ENCODE data around the gene RAB39A. TPM values are rescaled to one million over a fixed set of nuclear protein-coding genes. Genes with fewer than 3 reads are reported as not detected.
"Not testable (repeated sequence)": the region's sequence is repeated elsewhere in the genome, so short reads cannot be mapped to it uniquely, and the experiment has no call there.

Gene RAB39A, protein sequence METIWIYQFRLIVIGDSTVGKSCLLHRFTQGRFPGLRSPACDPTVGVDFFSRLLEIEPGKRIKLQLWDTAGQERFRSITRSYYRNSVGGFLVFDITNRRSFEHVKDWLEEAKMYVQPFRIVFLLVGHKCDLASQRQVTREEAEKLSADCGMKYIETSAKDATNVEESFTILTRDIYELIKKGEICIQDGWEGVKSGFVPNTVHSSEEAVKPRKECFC
- 1 to 10 TPM; 1.4 to 1.8 (median 1.5) TPM for total RNA-seq
- long read RNA-seq, donor 1, result 0 reads
- long read RNA-seq, donor 2, result 0 reads

DNA sequence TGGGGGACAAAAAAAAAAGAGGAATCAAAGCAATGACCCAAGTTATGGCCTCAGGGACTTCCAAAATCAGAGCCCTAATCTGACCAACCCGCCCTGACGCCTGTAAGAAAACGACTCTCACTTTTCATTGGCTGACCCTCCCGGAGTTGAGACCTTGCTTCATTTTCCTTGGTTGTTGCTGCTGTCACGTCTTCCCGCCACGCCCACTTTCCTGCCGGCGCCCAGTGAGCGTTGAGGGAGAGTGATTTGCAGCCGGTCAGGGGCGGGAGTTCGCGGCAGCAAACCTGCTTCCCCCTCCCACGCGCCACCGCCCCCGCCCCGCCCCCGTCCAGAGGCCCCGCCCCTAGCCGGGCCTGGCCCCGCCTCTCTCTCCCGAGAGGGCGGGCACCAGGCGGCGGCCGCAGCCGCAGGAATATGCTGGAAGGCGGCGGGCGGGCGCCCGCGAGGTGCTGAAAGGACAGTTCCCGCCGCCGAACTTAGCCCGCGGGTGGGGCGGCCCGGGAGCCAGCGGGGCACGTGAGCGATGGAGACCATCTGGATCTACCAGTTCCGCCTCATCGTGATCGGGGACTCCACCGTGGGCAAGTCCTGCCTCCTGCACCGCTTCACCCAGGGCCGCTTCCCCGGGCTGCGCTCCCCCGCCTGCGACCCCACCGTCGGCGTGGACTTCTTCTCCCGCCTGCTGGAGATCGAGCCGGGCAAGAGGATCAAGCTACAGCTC is at the start of gene RAB39A:
TSS of gene RAB39A (plus strand) at position 403 of the 721 bp plus-strand sequence. CDS start at position 524, 121 bp downstream.
- peak; percentile 92 to 94 (median 93) for DNase-seq
- H3K4me3 ChIP-seq, result no peak within 1 kb of the TSS
- intact Hi-C loops (cut with DNase I, micrococcal nuclease), result no loop called here
- H3K4me1 ChIP-seq (ENCODE audit: low read depth), result peaks cover 10% of the 10 kb centered on the region
- TF ChIP-seq, protein P1, sequence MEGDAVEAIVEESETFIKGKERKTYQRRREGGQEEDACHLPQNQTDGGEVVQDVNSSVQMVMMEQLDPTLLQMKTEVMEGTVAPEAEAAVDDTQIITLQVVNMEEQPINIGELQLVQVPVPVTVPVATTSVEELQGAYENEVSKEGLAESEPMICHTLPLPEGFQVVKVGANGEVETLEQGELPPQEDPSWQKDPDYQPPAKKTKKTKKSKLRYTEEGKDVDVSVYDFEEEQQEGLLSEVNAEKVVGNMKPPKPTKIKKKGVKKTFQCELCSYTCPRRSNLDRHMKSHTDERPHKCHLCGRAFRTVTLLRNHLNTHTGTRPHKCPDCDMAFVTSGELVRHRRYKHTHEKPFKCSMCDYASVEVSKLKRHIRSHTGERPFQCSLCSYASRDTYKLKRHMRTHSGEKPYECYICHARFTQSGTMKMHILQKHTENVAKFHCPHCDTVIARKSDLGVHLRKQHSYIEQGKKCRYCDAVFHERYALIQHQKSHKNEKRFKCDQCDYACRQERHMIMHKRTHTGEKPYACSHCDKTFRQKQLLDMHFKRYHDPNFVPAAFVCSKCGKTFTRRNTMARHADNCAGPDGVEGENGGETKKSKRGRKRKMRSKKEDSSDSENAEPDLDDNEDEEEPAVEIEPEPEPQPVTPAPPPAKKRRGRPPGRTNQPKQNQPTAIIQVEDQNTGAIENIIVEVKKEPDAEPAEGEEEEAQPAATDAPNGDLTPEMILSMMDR (IDR thresholded peaks at IDR 0.05), result no peak
- peak; percentile 98 for ATAC-seq
- no peaks in the 10 kb centered on the region for H3K36me3 ChIP-seq (ENCODE audit: low read depth)
- no peaks in the 10 kb centered on the region for H3K9me3 ChIP-seq

DNA sequence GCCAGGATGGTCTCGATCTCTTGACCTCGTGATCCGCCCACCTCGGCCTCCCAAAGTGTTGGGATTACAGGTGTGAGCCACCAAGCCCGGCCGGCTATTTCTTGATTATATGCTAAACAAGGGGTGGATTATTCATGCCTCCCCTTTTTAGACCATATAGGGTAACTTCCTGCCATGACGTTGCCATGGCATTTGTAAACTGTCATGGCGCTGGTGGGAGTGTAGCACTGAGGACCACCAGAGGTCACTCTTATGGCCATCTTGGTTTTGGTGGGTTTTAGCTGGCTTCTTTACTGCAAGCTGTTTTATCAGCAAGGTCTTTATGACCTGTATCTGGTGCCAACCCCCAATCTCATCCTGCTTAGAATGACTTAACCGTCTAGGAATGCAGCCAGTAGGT is 46.8 kb upstream of the RAB39A start:
- intact Hi-C loops (cut with DNase I, micrococcal nuclease); H3K36me3 ChIP-seq (ENCODE audit: low read depth); H3K9me3 ChIP-seq; H3K4me1 ChIP-seq (ENCODE audit: low read depth); H3K4me3 ChIP-seq; DNase-seq; ATAC-seq: not testable (repeated sequence)

DNA sequence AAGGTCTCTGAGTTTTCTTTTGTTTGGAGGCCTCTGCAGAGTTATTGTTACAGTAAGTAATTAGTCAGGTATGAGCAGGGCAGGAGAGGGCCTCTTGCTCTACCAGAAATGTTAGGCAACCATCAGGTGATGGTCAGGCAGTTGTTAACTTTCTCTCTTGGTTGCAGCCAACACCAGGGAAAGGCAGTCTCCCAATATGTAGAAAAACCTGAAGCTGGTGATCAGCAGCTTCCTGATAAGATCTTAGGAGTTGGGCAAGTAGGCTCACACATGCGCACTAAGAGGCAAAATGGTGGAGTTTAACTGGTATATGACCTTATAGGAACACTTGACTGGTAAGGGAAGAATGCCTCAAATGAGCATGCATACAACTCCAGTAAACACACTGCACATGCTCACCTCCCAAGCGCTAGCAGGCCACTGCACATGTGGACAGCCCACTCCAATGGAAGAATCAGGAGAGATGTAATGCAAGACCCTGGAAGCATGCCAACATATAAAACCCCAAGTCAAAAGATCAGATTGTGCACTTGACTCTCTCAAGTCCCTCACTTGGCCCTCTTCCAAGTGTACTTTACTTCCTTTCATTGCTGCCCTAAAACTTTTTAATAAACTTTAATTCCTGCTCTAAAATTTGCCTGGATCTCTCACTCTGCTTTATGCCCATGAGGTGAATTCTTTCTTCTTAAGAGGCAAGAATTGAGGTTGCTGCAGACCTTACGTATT is 46.0 kb upstream of the RAB39A start:
- no peaks in the 10 kb centered on the region for H3K4me1 ChIP-seq (ENCODE audit: low read depth)
- intact Hi-C loops (cut with DNase I, micrococcal nuclease), result no loop called here
- no peak for DNase-seq
- H3K9me3 ChIP-seq, result no peaks in the 10 kb centered on the region
- TF ChIP-seq, protein P1 (IDR thresholded peaks at IDR 0.05), result no peak
- H3K4me3 ChIP-seq, result no peak overlapping the region
- ATAC-seq, result no peak
- H3K36me3 ChIP-seq (ENCODE audit: low read depth), result no peaks in the 10 kb centered on the region

DNA sequence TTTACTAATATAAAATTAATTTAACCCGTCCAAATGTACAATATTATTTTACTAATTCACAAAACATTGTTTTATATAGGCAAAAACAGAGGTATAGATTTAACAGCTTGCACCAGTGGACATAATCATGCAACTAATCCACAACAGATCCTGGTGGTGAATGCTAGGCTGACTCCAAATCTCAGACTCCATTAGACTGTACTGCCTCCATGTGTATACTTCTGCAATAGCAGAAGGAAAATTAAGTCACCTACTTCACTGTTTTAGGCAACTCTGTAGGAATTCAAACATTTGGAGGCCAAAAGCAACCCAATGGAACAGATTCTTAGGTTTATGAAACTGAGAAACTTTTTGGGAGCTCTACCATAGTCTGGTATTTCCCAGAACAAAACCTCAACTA is 30.0 kb upstream of the RAB39A start:
- peak; percentile 66 for ATAC-seq
- no peaks in the 10 kb centered on the region for H3K9me3 ChIP-seq
- no peaks in the 10 kb centered on the region for H3K36me3 ChIP-seq (ENCODE audit: low read depth)
- TF ChIP-seq, protein P1 (IDR thresholded peaks at IDR 0.05), result no peak
- no peaks in the 10 kb centered on the region for H3K4me1 ChIP-seq (ENCODE audit: low read depth)
- H3K4me3 ChIP-seq, result no peak overlapping the region
- intact Hi-C loops (cut with DNase I, micrococcal nuclease), result no loop called here
- no peak for DNase-seq

DNA sequence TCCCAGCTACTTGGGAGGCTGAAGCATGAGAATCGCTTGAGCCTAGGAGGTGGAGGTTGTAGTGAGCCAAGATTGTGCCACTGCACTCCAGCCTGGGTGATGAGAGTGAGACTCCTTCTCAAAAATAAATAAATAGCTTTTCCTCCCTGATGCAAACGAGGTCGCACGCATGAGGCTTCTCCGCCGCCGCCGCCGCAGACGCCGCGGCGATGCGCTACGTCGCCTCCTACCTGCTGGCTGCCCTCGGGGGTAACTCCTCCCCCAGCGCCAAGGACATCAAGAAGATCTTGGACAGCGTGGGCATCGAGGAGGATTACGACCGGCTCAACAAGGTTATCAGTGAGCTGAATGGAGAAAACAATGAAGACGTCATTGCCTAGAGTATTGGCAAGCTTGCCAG is 20.0 kb upstream of the RAB39A start:
- Histone ChIP-seq H3K36me3 (ENCODE audit: low read depth) (no peaks in the 10 kb centered on the region), H3K4me1 (ENCODE audit: low read depth) (no peaks in the 10 kb centered on the region), H3K4me3 (no peak overlapping the region), H3K9me3 (no peaks in the 10 kb centered on the region)
- intact Hi-C loops (cut with DNase I, micrococcal nuclease), result no loop called here
- TF ChIP-seq, protein P1 (IDR thresholded peaks at IDR 0.05), result no peak
- DNase-seq (no peak), ATAC-seq (no peak)

DNA sequence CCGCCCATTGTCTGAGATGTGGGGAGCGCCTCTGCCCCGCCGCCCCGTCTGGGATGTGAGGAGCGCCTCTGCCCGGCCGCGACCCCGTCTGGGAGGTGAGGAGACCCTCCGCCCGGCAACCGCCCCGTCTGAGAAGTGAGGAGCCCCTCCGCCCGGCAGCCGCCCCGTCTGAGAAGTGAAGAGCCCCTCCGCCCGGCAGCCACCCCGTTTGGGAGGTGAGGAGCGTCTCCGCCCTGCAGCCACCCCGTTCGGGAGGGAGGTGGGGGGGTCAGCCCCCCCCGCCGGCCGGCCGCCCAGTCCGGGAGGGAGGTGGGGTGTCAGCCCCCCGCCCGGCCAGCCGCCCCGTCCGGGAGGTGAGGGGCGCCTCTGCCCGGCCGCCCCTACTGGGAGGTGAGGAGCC is 15.8 kb upstream of the RAB39A start:
- H3K36me3 ChIP-seq (ENCODE audit: low read depth); ATAC-seq; DNase-seq; intact Hi-C loops (cut with DNase I, micrococcal nuclease); H3K9me3 ChIP-seq; H3K4me3 ChIP-seq; H3K4me1 ChIP-seq (ENCODE audit: low read depth): not testable (repeated sequence)
